Measurements from ENCODE around the gene TRIP10. TPM values are rescaled to one million over a fixed set of nuclear protein-coding genes. Genes with fewer than 3 reads are reported as not detected.

Gene TRIP10
- total and polyA plus RNA-seq, 2 of the 13 experiments (the other 11 are each of a cell fraction or from before 2014, with no cell fraction given) = 32.5 to 33.2 TPM

DNA sequence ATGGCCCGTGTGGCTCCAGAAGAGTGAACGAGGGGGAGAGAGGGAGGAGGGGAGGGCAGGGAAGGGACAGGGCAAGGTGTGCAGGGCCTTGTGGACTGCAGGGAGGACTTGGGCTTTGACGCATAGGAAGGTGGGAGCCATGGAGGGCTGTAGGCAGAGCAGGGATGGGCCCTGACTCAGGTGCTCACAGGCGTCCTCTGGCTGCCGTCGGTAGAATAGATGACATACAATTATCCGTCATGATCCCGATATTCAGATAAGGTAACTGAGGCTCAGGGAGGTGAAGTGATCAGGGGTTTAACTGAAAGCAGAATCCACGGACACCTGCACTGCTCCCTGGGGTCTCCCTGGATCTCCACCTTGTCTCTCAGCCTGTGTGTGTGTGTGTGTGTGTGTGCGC is 22.4 kb upstream of the TRIP10 start (continued):
- TF ChIP-seq ZNF33A (CRISPR knock-in tag; IDR thresholded peaks at IDR 0.05; ENCODE audit: borderline replicate concordance) = no peak
- TF ChIP-seq ZBTB38 (CRISPR knock-in tag; IDR thresholded peaks at IDR 0.05) = peak; percentile 27; the same call in 1 of the 2 replicates
- TF ChIP-seq, protein P1, sequence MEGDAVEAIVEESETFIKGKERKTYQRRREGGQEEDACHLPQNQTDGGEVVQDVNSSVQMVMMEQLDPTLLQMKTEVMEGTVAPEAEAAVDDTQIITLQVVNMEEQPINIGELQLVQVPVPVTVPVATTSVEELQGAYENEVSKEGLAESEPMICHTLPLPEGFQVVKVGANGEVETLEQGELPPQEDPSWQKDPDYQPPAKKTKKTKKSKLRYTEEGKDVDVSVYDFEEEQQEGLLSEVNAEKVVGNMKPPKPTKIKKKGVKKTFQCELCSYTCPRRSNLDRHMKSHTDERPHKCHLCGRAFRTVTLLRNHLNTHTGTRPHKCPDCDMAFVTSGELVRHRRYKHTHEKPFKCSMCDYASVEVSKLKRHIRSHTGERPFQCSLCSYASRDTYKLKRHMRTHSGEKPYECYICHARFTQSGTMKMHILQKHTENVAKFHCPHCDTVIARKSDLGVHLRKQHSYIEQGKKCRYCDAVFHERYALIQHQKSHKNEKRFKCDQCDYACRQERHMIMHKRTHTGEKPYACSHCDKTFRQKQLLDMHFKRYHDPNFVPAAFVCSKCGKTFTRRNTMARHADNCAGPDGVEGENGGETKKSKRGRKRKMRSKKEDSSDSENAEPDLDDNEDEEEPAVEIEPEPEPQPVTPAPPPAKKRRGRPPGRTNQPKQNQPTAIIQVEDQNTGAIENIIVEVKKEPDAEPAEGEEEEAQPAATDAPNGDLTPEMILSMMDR (CRISPR knock-in tag; IDR thresholded peaks at IDR 0.05) = peak; percentile 30
- TF ChIP-seq, protein P2, sequence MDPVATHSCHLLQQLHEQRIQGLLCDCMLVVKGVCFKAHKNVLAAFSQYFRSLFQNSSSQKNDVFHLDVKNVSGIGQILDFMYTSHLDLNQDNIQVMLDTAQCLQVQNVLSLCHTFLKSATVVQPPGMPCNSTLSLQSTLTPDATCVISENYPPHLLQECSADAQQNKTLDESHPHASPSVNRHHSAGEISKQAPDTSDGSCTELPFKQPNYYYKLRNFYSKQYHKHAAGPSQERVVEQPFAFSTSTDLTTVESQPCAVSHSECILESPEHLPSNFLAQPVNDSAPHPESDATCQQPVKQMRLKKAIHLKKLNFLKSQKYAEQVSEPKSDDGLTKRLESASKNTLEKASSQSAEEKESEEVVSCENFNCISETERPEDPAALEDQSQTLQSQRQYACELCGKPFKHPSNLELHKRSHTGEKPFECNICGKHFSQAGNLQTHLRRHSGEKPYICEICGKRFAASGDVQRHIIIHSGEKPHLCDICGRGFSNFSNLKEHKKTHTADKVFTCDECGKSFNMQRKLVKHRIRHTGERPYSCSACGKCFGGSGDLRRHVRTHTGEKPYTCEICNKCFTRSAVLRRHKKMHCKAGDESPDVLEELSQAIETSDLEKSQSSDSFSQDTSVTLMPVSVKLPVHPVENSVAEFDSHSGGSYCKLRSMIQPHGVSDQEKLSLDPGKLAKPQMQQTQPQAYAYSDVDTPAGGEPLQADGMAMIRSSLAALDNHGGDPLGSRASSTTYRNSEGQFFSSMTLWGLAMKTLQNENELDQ (CRISPR knock-in tag; IDR thresholded peaks at IDR 0.05; ENCODE audit: borderline replicate concordance) = no peak
- TF ChIP-seq, protein P3, sequence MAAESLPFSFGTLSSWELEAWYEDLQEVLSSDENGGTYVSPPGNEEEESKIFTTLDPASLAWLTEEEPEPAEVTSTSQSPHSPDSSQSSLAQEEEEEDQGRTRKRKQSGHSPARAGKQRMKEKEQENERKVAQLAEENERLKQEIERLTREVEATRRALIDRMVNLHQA (CRISPR knock-in tag; IDR thresholded peaks at IDR 0.05) = no peak
- no peak for TF ChIP-seq RELA (CRISPR knock-in tag; IDR thresholded peaks at IDR 0.05)
- no peak for TF ChIP-seq POGK (CRISPR knock-in tag; conservative IDR thresholded peaks at IDR 0.05)
- TF ChIP-seq ZNF703 (CRISPR knock-in tag; IDR thresholded peaks at IDR 0.05; ENCODE audit: borderline replicate concordance) = no peak
- TF ChIP-seq HCFC1 (IDR thresholded peaks at IDR 0.05; ENCODE audit: low read depth, low read length) = no peak
- TF ChIP-seq ZNF687 (CRISPR knock-in tag; IDR thresholded peaks at IDR 0.05) = peak; percentile 18; the same call in 1 of the 2 replicates
- no peak for TF ChIP-seq KLF12 (CRISPR knock-in tag; IDR thresholded peaks at IDR 0.05; ENCODE audit: borderline replicate concordance)
- no peak for TF ChIP-seq CC2D1A (CRISPR knock-in tag; IDR thresholded peaks at IDR 0.05)
- TF ChIP-seq RFX3 (CRISPR knock-in tag; IDR thresholded peaks at IDR 0.05) = no peak
- no peak for TF ChIP-seq ZNF841 (CRISPR knock-in tag; IDR thresholded peaks at IDR 0.05; ENCODE audit: borderline replicate concordance)
- TF ChIP-seq ZNF276 (CRISPR knock-in tag; IDR thresholded peaks at IDR 0.05; ENCODE audit: low read depth) = no peak
- TF ChIP-seq KDM5B (CRISPR knock-in tag; IDR thresholded peaks at IDR 0.05; ENCODE audit: borderline replicate concordance) = 0 out of 2 replicates have a peak, but pooled peaks have one; percentile 31
- TF ChIP-seq KDM2A (CRISPR knock-in tag; IDR thresholded peaks at IDR 0.05; ENCODE audit: borderline replicate concordance, low read depth) = no peak

Data from HepG2 (cell line).